GM18517 (cell line): Measurements from ENCODE around the gene PLEKHA5.
"Not testable (repeated sequence)": the region's sequence is repeated elsewhere in the genome, so short reads cannot be mapped to it uniquely, and the experiment has no call there.

Source experiments
- ATAC-seq: cut with Tn5 transposase; IDR thresholded peaks from one replicate; pipeline ENCODE4 v1.9.1; 2021; ENCODE audit warnings: mild to moderate bottlenecking, moderate library complexity; ENCODE audit not compliant: unreplicated experiment

Gene PLEKHA5

GRCh38 chr12:19129486-19130223 is at the start of gene PLEKHA5:
TSS of gene PLEKHA5 (plus strand) at chr12:19129733. CDS start at chr12:19129800, 67 bp downstream.
- ATAC-seq: no peak

GRCh38 chr12:19080918-19081317 is 48.6 kb upstream of the PLEKHA5 start:
- no peak for ATAC-seq

- no peak for ATAC-seq
Measured at GRCh38 chr12:19082365-19082911, 47.1 kb upstream of the PLEKHA5 start.

GRCh38 chr12:19084547-19084946 is 45.0 kb upstream of the PLEKHA5 start:
- ATAC-seq: no peak

- no peak for ATAC-seq
Measured at GRCh38 chr12:19085090-19085489, 44.4 kb upstream of the PLEKHA5 start.

GRCh38 chr12:19088606-19089005 is 40.9 kb upstream of the PLEKHA5 start:
- ATAC-seq: no peak

GRCh38 chr12:19092482-19092881 is 37.1 kb upstream of the PLEKHA5 start:
- not testable (repeated sequence) for ATAC-seq

DNA sequence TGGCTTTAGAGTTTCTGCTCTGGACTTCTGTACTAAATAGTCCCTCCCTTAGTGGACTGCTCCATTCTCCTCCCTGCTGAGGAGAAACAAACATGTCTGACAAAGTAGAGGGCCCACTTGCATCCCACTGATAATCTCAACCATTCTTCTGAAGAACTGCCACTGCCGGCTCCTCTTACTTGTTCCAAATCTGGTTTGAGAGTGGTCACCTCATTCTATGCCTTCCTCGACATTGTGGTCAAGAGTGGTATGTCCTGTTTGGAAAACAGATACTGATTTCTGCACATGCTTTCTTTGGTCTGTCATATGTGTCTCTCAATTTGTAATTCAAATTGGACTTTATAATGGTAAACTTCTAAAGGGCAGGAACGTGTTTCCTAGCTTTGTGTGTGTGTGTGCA is 36.3 kb upstream of the PLEKHA5 start:
- ATAC-seq: no peak

DNA sequence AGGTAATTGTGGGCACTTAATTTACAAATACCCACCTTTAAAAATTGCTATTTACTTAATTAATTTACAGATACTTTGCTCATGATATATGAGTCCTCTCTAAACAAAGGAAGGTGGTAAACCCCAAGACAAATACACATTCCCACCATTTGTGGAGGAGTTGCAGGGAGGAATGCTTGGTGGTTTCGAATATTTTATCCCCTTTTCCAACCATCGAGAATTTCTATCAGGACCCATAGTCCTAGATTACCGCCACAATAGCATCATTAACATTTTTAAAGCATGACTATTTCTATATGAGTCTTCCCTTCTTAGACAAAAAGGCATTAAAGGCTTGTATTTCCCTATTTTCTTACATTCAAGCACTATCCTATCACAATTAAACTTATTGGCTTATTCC is 34.2 kb upstream of the PLEKHA5 start:
- ATAC-seq: no peak

GRCh38 chr12:19095756-19096480 is 33.6 kb upstream of the PLEKHA5 start:
- no peak for ATAC-seq

DNA sequence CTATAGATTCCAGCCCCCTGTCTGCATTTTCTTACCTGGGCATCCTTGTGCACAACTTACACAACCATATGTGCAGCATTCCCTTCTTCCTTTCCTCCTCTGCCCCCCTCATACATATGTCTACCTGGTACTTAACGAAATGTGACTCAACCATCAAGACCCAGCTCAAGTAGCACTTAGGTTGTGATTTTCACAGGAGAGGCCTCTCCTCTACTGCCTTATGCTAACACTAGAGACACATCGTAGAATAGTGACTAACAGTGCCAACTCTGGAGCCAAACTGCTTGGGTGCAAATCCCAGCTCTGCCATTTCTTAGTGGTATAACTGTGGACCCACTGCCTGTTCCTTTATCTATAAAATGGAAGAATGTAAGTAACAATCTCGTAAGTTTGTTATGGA is 24.1 kb upstream of the PLEKHA5 start:
- ATAC-seq: no peak

DNA sequence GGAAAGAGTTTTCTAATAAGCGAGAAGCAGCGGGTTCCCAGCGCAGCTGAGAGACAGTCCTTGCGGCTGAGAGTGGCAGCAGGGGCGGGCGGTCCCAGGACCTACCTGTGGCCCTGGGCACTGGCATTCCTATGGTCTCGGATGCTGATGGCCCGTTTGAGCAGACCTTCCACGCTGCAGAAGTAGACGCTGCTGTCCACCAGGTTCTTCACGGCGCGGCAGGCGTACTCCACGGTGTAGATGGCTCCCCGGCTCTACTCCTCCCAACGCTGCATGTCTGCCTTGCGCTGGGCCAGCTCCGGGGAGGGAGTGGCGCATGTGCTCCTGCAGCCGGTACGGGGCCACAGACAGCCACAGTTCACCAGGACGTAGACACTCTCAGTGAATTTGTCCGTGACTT is 21.8 kb upstream of the PLEKHA5 start:
- ATAC-seq: no peak

GRCh38 chr12:19110221-19110940 is 19.2 kb upstream of the PLEKHA5 start:
- no peak for ATAC-seq

DNA sequence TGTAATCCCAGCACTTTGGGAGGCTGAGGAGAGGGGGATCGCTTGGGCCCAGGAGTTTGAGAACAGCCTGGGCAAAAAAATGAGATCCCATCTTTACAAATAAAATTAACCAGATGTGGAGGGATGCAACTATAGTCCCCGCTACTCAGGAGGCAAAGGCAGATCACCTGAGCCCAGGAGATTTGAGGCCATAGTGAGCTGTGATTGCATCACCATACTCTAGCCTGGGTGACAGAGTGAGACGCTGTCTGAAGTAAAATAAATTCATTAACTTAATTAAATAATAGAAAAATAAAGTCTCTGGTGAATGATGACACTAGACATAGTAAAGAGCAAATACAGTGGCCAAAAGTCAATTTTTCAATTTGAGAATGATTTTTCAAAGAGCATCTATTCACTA is 16.1 kb upstream of the PLEKHA5 start:
- ATAC-seq: no peak

DNA sequence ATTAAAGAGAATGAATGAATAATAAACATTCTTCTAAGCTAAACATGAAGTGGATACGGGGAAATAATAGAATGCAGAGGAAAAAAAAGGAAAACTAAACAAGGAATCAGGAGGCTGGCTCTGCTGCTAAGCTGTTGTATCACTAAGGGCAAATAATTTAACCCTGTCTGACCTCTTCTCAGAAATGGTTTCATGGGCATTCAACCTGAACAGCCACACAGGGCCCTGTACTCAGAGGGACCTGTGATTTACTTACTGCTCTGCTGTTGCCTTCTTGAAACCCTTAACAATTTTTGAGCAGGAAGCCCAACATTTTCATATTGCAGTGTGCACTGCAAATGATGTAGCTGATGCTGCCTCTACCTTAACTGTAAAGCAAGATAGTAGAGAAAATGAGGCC is 14.2 kb upstream of the PLEKHA5 start:
- no peak for ATAC-seq

- ATAC-seq: no peak
Measured at GRCh38 chr12:19119440-19119839, 10.1 kb upstream of the PLEKHA5 start.

- ATAC-seq: no peak
Measured at GRCh38 chr12:19120795-19121194, 8.7 kb upstream of the PLEKHA5 start.

DNA sequence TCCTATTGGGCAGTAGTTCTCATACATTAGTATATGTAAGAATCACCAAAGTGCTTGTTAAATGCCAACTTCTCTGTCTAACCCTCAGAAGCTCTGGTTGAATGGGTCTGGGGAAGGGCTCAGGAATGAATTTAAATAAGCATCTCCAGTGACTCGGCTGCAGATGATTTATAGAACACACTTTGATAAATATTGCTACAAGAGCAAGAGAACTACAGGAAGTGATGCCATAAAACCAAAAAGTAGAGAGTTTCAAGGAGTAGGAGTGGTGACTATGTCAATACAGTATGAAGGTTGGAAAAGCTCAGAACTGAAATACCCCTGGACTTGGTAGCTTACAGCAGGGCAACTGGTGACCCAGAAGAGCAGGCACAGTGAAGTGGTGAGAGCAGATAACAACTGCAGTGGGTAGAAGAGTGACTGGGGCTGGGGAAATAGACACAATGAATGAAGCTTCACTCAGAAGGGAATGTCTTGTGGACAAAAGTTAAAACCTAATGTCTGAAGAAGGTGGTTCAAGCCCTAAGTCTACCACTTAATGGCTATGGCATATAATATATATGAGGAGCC is 8.0 kb upstream of the PLEKHA5 start:
- ATAC-seq: no peak

DNA sequence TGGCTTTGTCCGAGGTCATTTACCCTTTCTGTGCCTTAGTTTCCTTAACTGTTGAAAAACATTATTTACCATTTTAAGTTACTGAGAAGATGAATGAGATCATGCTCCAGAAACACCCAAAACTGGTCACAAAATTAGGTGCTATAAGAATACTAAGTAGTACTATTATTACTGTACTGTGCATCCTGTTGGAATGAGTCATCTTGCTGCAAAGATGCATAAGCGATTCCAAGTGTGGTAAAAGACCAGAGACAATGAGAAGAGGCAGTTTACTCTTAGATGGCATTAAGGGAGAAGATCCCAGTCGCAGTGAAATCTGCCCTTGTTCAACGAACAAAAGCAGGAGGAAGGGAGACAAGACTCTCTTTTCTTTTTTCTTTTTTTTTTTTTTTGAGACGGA is 4.2 kb upstream of the PLEKHA5 start:
- ATAC-seq: no peak

- no peak for ATAC-seq
Measured at GRCh38 chr12:19127270-19127669, 2.3 kb upstream of the PLEKHA5 start.

DNA sequence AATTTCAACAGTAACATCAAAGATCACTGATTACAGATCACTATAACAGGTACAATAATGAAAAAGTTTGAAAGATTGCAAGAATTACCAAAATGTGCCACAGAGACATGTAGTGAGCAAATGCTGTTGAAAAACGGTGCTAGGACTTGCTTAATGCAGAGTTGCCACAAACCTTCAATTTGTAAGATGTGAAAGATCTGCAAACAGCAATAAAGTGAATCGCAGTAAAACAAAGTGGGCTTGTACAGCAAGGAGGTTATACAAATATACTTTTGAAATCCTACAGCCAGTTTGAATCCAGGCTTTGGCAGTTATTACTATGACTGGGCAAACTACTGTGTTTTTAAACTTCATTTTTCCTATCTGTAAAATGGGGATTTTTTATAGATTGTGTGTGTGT is 1.0 kb upstream of the PLEKHA5 start:
- no peak for ATAC-seq
